HepG2 (cell line): ENCODE measurements around the gene HACD1. TPM values are rescaled to one million over a fixed set of nuclear protein-coding genes. Genes with fewer than 3 reads are reported as not detected.

ENCODE experiments used
- ATAC-seq: fragments of 200-7000 bp; cut with Tn5 transposase; 3 replicates; pipeline ENCODE4 v1.9.1; 2020; ENCODE audit warnings: mild to moderate bottlenecking, moderate library complexity
- BruUV-seq: library from RNA; stranded (reverse); fragments of 400-500 nt; replicated peaks from 2 replicates; lab custom pipeline; 2021; lab: Mats Ljungman, UMichigan
- CTCF ChIA-PET: fragments of 300-600 bp; formaldehyde crosslinking; extraction: SDS; loops from one replicate; lab custom pipeline; 2021; ENCODE audit warnings: low total read pairs, inconsistent platforms, low intra/inter-chr PET ratio; lab: Yijun Ruan, JAX
- POLR2A ChIA-PET: fragments of 350-600 bp; sonication (Branson Sonifier 250); formaldehyde crosslinking; loops from one replicate; lab custom pipeline; 2020; ENCODE audit warnings: antibody characterized with exemption, inconsistent platforms; lab: Yijun Ruan, JAX
- DNase-seq: peaks from one replicate; pipeline ENCODE4 v3.0.0-alpha.2; 2015; ENCODE audit warnings: low spot score
- FAIRE-seq: peaks from 3 replicates; lab custom pipeline; 2011; peaks lifted over from hg19 to GRCh38; lab: Jason Lieb, UNC
- H2AFZ ChIP-seq: one replicate; pipeline ENCODE4 v1.6.1; 2011; ENCODE audit warnings: low read length, inconsistent platforms
- H3K27ac ChIP-seq: fragments of 300-600 bp; 3 replicates; pipeline ENCODE4 v1.8.0; 2011; ENCODE audit warnings: mixed run types, mild to moderate bottlenecking, mixed read lengths, low read length, inconsistent platforms; ENCODE audit not compliant: insufficient read depth; ENCODE audit errors: extremely low read length
- H3K27me3 ChIP-seq, 2 experiments: fragments of 200-600 bp in 1 of 2; 2 replicates in 1 of 2; 3 replicates in 1 of 2; pipeline versions ENCODE4 v1.6.0 to v1.8.0; 2011; ENCODE audit warnings: low read length in 2 of 2, mild to moderate bottlenecking in 2 of 2, moderate library complexity in 2 of 2, inconsistent platforms in 1 of 2; ENCODE audit not compliant: insufficient read depth in 2 of 2, control insufficient read depth in 1 of 2
- H3K36me3 ChIP-seq, 2 experiments: fragments of 200-600 bp in 1 of 2; replicated peaks in 1 of 2; 2 replicates in 1 of 2; 3 replicates in 1 of 2; pipeline versions ENCODE4 v1.5.1 to v1.8.0; 2011; ENCODE audit warnings: low read length in 2 of 2, inconsistent platforms in 1 of 2; ENCODE audit not compliant: insufficient read depth in 2 of 2, control insufficient read depth in 1 of 2
- H3K4me1 ChIP-seq: 2 replicates; pipeline ENCODE4 v1.5.1; 2012; ENCODE audit warnings: low read length, inconsistent platforms; ENCODE audit not compliant: insufficient read depth
- H3K4me2 ChIP-seq: 2 replicates; pipeline ENCODE4 v1.6.0; 2011; ENCODE audit warnings: low read depth, low read length, inconsistent platforms
- H3K4me3 ChIP-seq, 3 experiments: fragments of 200-600 bp in 1 of 3; sonication (generic), shearing (Covaris generic) in 1 of 3; replicated peaks in 1 of 3; 2 replicates each; pipeline ENCODE4 v1.5.1; 2011 to 2016; ENCODE audit warnings: low read length in 3 of 3, inconsistent platforms in 2 of 3, low read depth in 2 of 3, mild to moderate bottlenecking in 2 of 3, control low read depth in 1 of 3, mixed read lengths in 1 of 3; ENCODE audit not compliant: insufficient read depth in 1 of 3
- H3K79me2 ChIP-seq: one replicate; pipeline ENCODE4 v1.6.1; 2011; ENCODE audit warnings: low read length, inconsistent platforms; ENCODE audit not compliant: insufficient read depth
- H3K9ac ChIP-seq: 2 replicates; pipeline ENCODE4 v1.6.0; 2011; ENCODE audit warnings: mild to moderate bottlenecking, low read depth, low read length, inconsistent platforms; ENCODE audit not compliant: insufficient read depth
- H3K9me3 ChIP-seq: 2 replicates; pipeline ENCODE4 v1.5.1; 2012; ENCODE audit warnings: mild to moderate bottlenecking, low read length
- H4K20me1 ChIP-seq: 2 replicates; pipeline ENCODE4 v1.6.0; 2011; ENCODE audit warnings: inconsistent platforms, mild to moderate bottlenecking, low read length, moderate library complexity; ENCODE audit not compliant: insufficient read depth
- HBP1 ChIP-seq: IDR thresholded peaks from 2 replicates; pipeline ENCODE4 v1.6.1; 2016; ENCODE audit warnings: low read depth, control low read depth
- MAFK ChIP-seq, 2 experiments: IDR thresholded peaks in 1 of 2; conservative IDR thresholded peaks in 1 of 2; 2 replicates each; pipeline ENCODE4 v1.6.1; 2011; ENCODE audit warnings: improper control_type of control experiment in 2 of 2, low read length in 2 of 2
- NFE2L2 ChIP-seq: fragments of 150-350 bp; IDR thresholded peaks from 2 replicates; pipeline ENCODE4 v1.6.1; 2014; ENCODE audit warnings: low read length
- ZMYM3 ChIP-seq: sonication (generic); formaldehyde crosslinking; IDR thresholded peaks from 2 replicates; pipeline ENCODE4 v1.5.1; 2020; ENCODE audit warnings: mild to moderate bottlenecking, missing genetic modification reagents
- ZNF121 ChIP-seq: sonication (generic); formaldehyde crosslinking; IDR thresholded peaks from 2 replicates; pipeline ENCODE4 v1.5.0; 2020; ENCODE audit warnings: mild to moderate bottlenecking, missing genetic modification reagents
- ZNF770 ChIP-seq: sonication (generic); formaldehyde crosslinking; IDR thresholded peaks from 2 replicates; pipeline ENCODE4 v1.5.0; 2020; ENCODE audit warnings: mild to moderate bottlenecking, missing genetic modification reagents
- WGBS: methylation state at CpG from one replicate; pipeline ENCODE4 v1.1.6; 2017; ENCODE audit warnings: low lambda C conversion rate; 5-methylcytosine and 5-hydroxymethylcytosine counted together
- in situ Hi-C: cut with HindIII; loops from 2 replicates; pipeline ENCODE4 v1.10.0; 2017; ENCODE audit warnings: low pct_unique_long_range_greater_than_20kb; ENCODE audit not compliant: extremely low pct_ligation_motif_present
- intact Hi-C: fragments of 100-400 bp; cut with micrococcal nuclease; formaldehyde crosslinking; loops from one replicate; pipeline ENCODE4 v1.10.0; 2022; ENCODE audit not compliant: unreplicated experiment
- polyA plus RNA-seq, 8 experiments: library from polyadenylated mRNA; depleted of rRNA in 3 of 8; stranded (reverse) in 7 of 8; unstranded in 1 of 8; fragments of >200 nt; fragmentation: Illumina TruSeq in 4 of 8; extraction: Trizol in 4 of 8; gene quantifications; 2 replicates each; pipeline versions ENCODE4 v1.2.1 to v1.2.3, GENCODE V29; 2011 to 2016; ENCODE audit warnings: low read depth in 4 of 8, missing spikeins in 1 of 8, mixed read lengths in 1 of 8; ENCODE audit not compliant: insufficient read depth in 1 of 8
- total RNA-seq, 5 experiments: library from RNA; depleted of rRNA; stranded (reverse); fragments of >200 nt; fragmentation: Illumina TruSeq; extraction: Trizol; gene quantifications; 2 replicates each; pipeline ENCODE4 v1.2.3, GENCODE V29; 2016; ENCODE audit warnings: low read depth in 1 of 5

The HACD1 gene
- total and polyA plus RNA-seq, 2 of the 13 experiments (the other 11 are each of a cell fraction or from before 2014, with no cell fraction given), result 43.4 to 47.6 TPM

GRCh38 chr10:17649836-17650235, 32.7 kb upstream of the HACD1 start:
- H3K9me3 ChIP-seq, result peaks cover 7% of the 10 kb centered on the region
- H3K4me1 ChIP-seq, result peaks cover 85% of the 10 kb centered on the region
- no TSS peak for BruUV-seq
- DNase-seq, result no peak
- TF ChIP-seq NFE2L2 (no peak), MAFK (conservative IDR thresholded peaks at IDR 0.05 in 1 of 2, IDR thresholded peaks at IDR 0.05 in 1 of 2; ENCODE audit: low read length in 2 of 2) (0 out of 4 replicates have a peak, but pooled peaks of 1 of the 2 experiments have one; percentile 11)
- ChIA-PET POLR2A (interaction anchor here (1.4 to 2.8 kb wide), 3 partner anchors 13 to 33 kb away, joined by 4 to 18 read pairs (median 5); partner anchors contain the start of gene HACD1), CTCF (no interaction called here)
- H4K20me1 ChIP-seq, result no peaks in the 10 kb centered on the region; the same call in 1 of the 2 replicates
- peak overlapping the region; percentile 77 for H3K9ac ChIP-seq
- H3K36me3 ChIP-seq, result no peaks in the 10 kb centered on the region; a peak in 2 of 5 replicates
- H3K4me2 ChIP-seq, result peak overlapping the region; percentile 82
- in situ Hi-C loops (loop anchor here (25.0 kb wide), 1 partner anchor 1012 kb away; the partner anchor contains the start of genes ARL5B and NSUN6), intact Hi-C loops (loop anchor here (2.0 kb wide), 1 partner anchor 21 kb away; no protein-coding TSS in a partner anchor)
- H3K27ac ChIP-seq, result peak overlapping the region; percentile 98
- FAIRE-seq, result no peak
- no peak for ATAC-seq
- no peaks in the 10 kb centered on the region; a peak in 1 of 5 replicates for H3K27me3 ChIP-seq
- peaks cover 96% of the 10 kb centered on the region for H3K79me2 ChIP-seq
- WGBS, result 61% methylated on average over 2 of the region's 2 CpGs
- H3K4me3 ChIP-seq, result peak overlapping the region in 1 of 3 experiments; percentile 51; a peak in 2 of 6 replicates
- H2AFZ ChIP-seq, result no peak overlapping the region

- Histone ChIP-seq H3K9ac (no peak overlapping the region), H3K4me1 (peaks cover 78% of the 10 kb centered on the region), H3K27me3 (no peaks in the 10 kb centered on the region; a peak in 1 of 5 replicates), H4K20me1 (no peaks in the 10 kb centered on the region; the same call in 1 of the 2 replicates), H3K4me3 (no peak overlapping the region), H3K79me2 (peaks cover 98% of the 10 kb centered on the region), H3K27ac (peak overlapping the region; percentile 98), H3K9me3 (peaks cover 7% of the 10 kb centered on the region), H3K4me2 (no peak overlapping the region), H2AFZ (no peak overlapping the region), H3K36me3 (no peaks in the 10 kb centered on the region; a peak in 2 of 5 replicates)
- in situ Hi-C loops, result no loop called here
- ChIA-PET POLR2A (interaction anchor here (1.7 kb wide), 1 partner anchor 25 kb away, joined by 4 read pairs; no protein-coding TSS in a partner anchor), CTCF (no interaction called here)
- FAIRE-seq (no peak), DNase-seq (no peak), ATAC-seq (no peak)
- BruUV-seq, result no TSS peak
- 79% methylated on average over 4 of the region's 4 CpGs for WGBS
- TF ChIP-seq ZMYM3 (CRISPR knock-in tag), result peak; percentile 47; the same call in 1 of the 2 replicates
- TF ChIP-seq ZNF770 (CRISPR knock-in tag), result peak; percentile 90
- TF ChIP-seq ZNF121 (CRISPR knock-in tag), result peak; percentile 69
- no peak for TF ChIP-seq HBP1 (CRISPR knock-in tag)
- intact Hi-C loops, result no loop called here
These were observed 31.9 kb upstream of the HACD1 start for GRCh38 chr10:17649052-17649451.
